Right atrium auricular region (tissue), 2 donors: Measurements from ENCODE around the gene ITPR1. TPM values are rescaled to one million over a fixed set of nuclear protein-coding genes. Genes with fewer than 3 reads are reported as not detected.

Experiments used
- DNase-seq: peaks from one replicate; pipeline ENCODE4 v3.0.0-alpha.2; 2019; ENCODE audit warnings: low spot score
- H3K27ac ChIP-seq, 2 donors: fragments of 200-600 bp; sonication (generic); 1 replicate in 1 of 2; 2 replicates in 1 of 2; pipeline ENCODE4 v1.5.1; 2016 to 2019
- H3K27me3 ChIP-seq, 2 donors: fragments of 200-600 bp; sonication (generic); one replicate each; pipeline versions ENCODE4 v1.5.1 to v1.6.0; 2017 to 2019
- H3K36me3 ChIP-seq: fragments of 200-600 bp; sonication (generic); one replicate; pipeline ENCODE4 v1.5.1; 2016
- H3K4me1 ChIP-seq, 2 donors: fragments of 200-600 bp; sonication (generic); one replicate each; pipeline versions ENCODE4 v1.5.1 to v1.6.0; 2017 to 2019
- H3K4me3 ChIP-seq, 2 donors: fragments of 200-600 bp; sonication (generic); 1 replicate in 1 of 2; 2 replicates in 1 of 2; pipeline ENCODE4 v1.5.1; 2017 to 2019; ENCODE audit warnings: mild to moderate bottlenecking in 1 of 2, moderate library complexity in 1 of 2
- H3K9me3 ChIP-seq, 2 donors: fragments of 200-600 bp; sonication (generic); one replicate each; pipeline ENCODE4 v1.5.1; 2019
- total RNA-seq, 2 donors: library from RNA; depleted of rRNA; stranded (reverse); fragments of >200 nt; gene quantifications; one replicate each; pipeline ENCODE4 v1.1.0, GENCODE V29; 2016
- TF ChIP-seq, protein P1 (sequence below), 2 donors: fragments of 200-600 bp; sonication (generic); IDR thresholded peaks; one replicate each; pipeline ENCODE4 v1.5.1; 2019; ENCODE audit warnings: antibody characterized with exemption in 2 of 2

Gene ITPR1
- total RNA-seq, 2 donors from 2014 or later: 36.7 to 42.5 TPM

DNA sequence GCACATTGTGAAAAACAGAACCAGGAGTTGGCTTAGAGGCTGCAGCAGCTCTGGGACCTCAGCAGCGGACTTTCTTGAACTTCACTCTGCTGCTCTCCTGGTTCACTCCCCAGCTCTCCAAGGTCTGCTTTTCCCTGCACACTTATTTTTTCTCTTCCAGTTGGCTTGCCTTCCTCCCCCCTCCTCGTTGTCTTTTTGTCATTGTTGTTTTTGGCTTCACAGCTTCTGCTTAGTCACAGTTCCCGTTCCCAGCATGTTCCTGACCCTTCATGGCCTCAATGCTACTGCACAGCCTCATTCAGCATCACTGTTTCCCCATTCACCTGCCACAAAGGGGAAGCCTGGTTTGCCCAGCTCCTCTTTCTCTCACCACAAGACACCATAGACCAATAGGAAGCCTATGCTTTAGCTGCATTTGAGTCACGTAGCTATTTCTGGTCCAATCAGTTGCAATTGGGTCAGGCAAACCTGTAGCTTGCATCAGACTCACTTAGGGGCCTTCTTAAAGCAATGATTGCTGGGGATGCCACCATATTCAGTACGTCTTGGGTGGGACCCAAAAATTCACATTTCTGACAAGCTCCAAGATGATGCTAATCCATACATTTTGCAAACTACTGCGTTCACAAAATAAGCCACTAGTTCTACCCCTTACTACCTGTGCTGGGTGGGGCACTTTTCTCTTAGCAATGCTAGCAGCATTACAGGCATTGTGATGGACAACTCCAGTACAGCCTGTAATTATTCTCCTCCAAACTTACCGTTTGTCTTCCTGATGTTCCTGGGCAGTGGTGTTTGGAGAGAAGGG lies 18.3 kb upstream of the ITPR1 start:
- H3K4me3 ChIP-seq: no peak overlapping the region
- DNase-seq: peak; percentile 80
- no peaks in the 10 kb centered on the region for H3K9me3 ChIP-seq
- no peaks in the 10 kb centered on the region for H3K36me3 ChIP-seq
- H3K27me3 ChIP-seq: no peaks in the 10 kb centered on the region
- peaks cover 0 to 9% of the 10 kb centered on the region in 2 donors for H3K4me1 ChIP-seq
- peak overlapping the region; percentile 21 to 22 for H3K27ac ChIP-seq
- TF ChIP-seq, protein P1, sequence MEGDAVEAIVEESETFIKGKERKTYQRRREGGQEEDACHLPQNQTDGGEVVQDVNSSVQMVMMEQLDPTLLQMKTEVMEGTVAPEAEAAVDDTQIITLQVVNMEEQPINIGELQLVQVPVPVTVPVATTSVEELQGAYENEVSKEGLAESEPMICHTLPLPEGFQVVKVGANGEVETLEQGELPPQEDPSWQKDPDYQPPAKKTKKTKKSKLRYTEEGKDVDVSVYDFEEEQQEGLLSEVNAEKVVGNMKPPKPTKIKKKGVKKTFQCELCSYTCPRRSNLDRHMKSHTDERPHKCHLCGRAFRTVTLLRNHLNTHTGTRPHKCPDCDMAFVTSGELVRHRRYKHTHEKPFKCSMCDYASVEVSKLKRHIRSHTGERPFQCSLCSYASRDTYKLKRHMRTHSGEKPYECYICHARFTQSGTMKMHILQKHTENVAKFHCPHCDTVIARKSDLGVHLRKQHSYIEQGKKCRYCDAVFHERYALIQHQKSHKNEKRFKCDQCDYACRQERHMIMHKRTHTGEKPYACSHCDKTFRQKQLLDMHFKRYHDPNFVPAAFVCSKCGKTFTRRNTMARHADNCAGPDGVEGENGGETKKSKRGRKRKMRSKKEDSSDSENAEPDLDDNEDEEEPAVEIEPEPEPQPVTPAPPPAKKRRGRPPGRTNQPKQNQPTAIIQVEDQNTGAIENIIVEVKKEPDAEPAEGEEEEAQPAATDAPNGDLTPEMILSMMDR (IDR thresholded peaks at IDR 0.05): no peak

DNA sequence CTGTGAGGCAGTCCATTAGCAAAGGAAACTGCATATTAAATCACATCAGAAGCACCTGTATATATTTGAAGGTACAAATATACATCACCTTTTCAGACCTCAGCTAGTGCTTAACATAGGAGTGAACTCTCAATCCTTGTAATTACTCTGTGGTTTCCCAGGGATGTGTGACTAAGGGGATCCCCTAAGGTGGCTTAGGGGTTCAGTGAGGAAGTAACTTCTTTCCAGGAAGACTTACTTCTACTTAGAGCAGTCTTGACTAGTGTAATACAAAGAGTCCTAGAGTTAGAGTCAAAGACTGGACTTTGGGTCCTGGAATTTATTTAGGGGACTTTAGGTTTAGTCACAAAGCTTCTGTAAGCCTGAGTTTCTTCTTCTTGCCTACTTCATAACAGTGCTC lies 17.3 kb upstream of the ITPR1 start:
- no peak overlapping the region for H3K27ac ChIP-seq
- no peak overlapping the region for H3K4me3 ChIP-seq
- no peaks in the 10 kb centered on the region for H3K27me3 ChIP-seq
- no peaks in the 10 kb centered on the region for H3K36me3 ChIP-seq
- TF ChIP-seq, protein P1 (IDR thresholded peaks at IDR 0.05): no peak
- H3K9me3 ChIP-seq: no peaks in the 10 kb centered on the region
- H3K4me1 ChIP-seq: peaks cover 0 to 9% of the 10 kb centered on the region in 2 donors
- no peak for DNase-seq

DNA sequence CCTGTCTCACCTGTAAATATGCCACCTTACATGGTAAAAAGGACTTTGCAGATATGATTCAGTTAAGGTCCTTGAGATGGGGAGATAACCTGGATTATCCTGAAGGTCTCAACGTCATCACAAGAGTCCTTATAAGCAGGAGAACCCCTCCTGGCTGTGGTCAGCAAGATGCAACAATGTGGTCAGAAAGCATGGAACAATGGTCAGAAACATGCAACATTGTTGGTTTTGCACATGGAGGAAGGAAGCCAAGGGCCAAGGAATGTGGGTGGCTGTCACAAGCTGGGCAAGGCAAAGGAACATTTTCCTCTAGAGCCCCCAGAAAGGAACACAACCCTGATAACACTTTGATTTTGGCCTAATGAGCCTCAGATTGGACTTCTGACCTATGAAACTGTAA lies 16.7 kb upstream of the ITPR1 start:
- H3K9me3 ChIP-seq: no peaks in the 10 kb centered on the region
- TF ChIP-seq, protein P1 (IDR thresholded peaks at IDR 0.05): no peak
- no peak overlapping the region for H3K27ac ChIP-seq
- H3K36me3 ChIP-seq: no peaks in the 10 kb centered on the region
- peaks cover 0 to 9% of the 10 kb centered on the region in 2 donors for H3K4me1 ChIP-seq
- no peaks in the 10 kb centered on the region for H3K27me3 ChIP-seq
- no peak overlapping the region for H3K4me3 ChIP-seq
- no peak for DNase-seq

DNA sequence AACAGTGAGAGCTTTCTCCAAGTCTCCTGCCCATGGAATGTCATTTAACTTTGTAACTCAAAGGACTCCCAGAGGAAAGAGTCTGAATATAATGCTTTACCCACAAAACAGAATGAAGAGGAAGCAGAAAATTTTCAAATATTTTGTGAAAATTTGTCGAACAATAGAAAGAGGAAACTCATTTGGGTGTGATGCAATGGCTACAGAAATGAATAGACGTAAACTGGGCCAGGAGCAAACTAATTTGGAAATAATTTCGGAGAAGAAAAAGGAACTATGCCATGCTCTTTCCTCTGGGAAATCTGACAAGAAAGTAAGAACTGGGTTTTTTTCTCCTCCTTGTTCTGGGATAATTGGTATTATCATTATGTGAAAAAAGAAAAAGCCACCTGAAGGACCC lies 14.9 kb upstream of the ITPR1 start:
- Histone ChIP-seq H3K4me3 (no peak overlapping the region), H3K27me3 (no peaks in the 10 kb centered on the region), H3K9me3 (no peaks in the 10 kb centered on the region), H3K27ac (no peak overlapping the region), H3K36me3 (no peaks in the 10 kb centered on the region), H3K4me1 (peaks cover 0 to 9% of the 10 kb centered on the region in 2 donors)
- no peak for DNase-seq
- TF ChIP-seq, protein P1 (IDR thresholded peaks at IDR 0.05): no peak

DNA sequence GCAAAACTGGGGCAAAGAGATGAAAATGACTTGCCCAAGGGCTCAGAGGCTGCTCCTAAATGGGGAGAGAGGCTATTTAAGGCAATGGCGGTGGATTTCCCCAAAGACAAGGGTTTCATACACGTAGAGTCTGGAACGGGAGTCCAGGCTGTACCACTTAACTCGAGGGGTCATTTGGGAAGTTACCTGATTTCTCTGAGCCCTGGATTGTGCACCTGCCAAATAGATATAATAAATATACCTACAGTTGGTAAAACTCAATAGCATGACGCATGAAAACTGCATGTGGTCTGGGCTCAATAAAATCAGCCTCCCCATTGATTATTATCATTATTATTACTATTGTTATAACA lies 1.3 kb upstream of the ITPR1 start:
- H3K9me3 ChIP-seq: no peaks in the 10 kb centered on the region
- TF ChIP-seq, protein P1 (IDR thresholded peaks at IDR 0.05): no peak
- no peaks in the 10 kb centered on the region for H3K36me3 ChIP-seq
- no peaks in the 10 kb centered on the region for H3K27me3 ChIP-seq
- no peak for DNase-seq
- peak overlapping the region; percentile 85 to 87 for H3K4me3 ChIP-seq
- H3K27ac ChIP-seq: peak overlapping the region; percentile 92
- H3K4me1 ChIP-seq: peaks cover 0 to 34% of the 10 kb centered on the region in 2 donors
